ENCODE data around the gene TMEM235. TPM values are rescaled to one million over a fixed set of nuclear protein-coding genes. Genes with fewer than 3 reads are reported as not detected.

TMEM235 gene
- polyA plus RNA-seq, 3 donors, result not detected

DNA sequence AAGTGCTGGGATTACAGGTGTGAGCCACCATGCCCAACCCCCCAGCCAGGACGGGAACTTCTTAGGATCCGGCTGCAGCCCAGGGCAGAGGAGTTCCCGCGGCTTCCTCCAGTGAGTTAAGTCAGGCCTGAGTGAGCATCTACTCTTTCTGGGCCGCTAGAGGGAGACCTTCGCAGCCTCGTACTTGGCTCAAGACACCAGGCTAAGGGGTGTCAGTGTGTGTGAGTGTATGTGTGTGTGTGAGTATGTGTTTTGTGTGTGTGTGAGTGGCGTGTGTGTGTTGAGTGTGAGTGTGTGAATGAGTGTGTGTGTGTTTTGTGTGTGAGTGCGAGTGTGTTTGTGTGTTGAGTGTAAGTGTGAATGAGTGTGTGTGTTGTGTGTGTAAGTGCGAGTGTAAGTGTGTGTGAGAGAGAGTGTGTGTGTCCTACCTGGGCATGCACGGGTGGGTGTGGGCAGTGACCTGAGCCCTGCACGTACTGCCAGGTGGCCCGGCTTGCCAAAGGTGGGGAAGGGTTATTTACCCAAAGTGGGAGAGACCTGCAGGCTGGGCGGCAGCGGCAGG is 58.5 kb downstream of the TMEM235 start:
- DNase-seq (ENCODE audit: extremely low read depth in 1 of 11, low read depth in 9 of 11, low spot score in 4 of 11), result peak; percentile 71 to 89 (median 84)

Other genes with a start within 250 kb of the TMEM235 start
- gene TMC6, start 102.9 kb upstream of the TMEM235 start, polyA plus RNA-seq (ENCODE audit: insufficient read length in 3 of 3), result 10 to 100 TPM; 26.0 to 42.0 (median 26.2) TPM
- gene TMC8, start 100.9 kb upstream of the TMEM235 start, polyA plus RNA-seq (ENCODE audit: insufficient read length in 3 of 3), result 1 to 10 TPM; 1.1 to 3.5 (median 2.4) TPM
- under 1 TPM; 0.27 to 0.56 (median 0.33) TPM for gene C17orf99, start 85.2 kb upstream of the TMEM235 start, polyA plus RNA-seq (ENCODE audit: insufficient read length in 3 of 3)
- gene SYNGR2, start 63.0 kb upstream of the TMEM235 start, polyA plus RNA-seq (ENCODE audit: insufficient read length in 3 of 3), result 10 to 100 TPM; 52.8 to 75.7 (median 63.8) TPM
- 10 to 100 TPM; 27.0 to 34.5 (median 28.7) TPM for gene TK1, start 44.6 kb upstream of the TMEM235 start, polyA plus RNA-seq (ENCODE audit: insufficient read length in 3 of 3)
- 10 to 100 TPM; 58.3 to 95.7 (median 65.7) TPM for gene AFMID, start 44.3 kb upstream of the TMEM235 start, polyA plus RNA-seq (ENCODE audit: insufficient read length in 3 of 3)
- gene BIRC5, start 17.4 kb upstream of the TMEM235 start, polyA plus RNA-seq (ENCODE audit: insufficient read length in 3 of 3), result 10 to 100 TPM; 27.3 to 35.5 (median 30.4) TPM
- 10 to 100 TPM; 11.5 to 29.8 (median 17.1) TPM for gene SOCS3, start 128.4 kb downstream of the TMEM235 start, polyA plus RNA-seq (ENCODE audit: insufficient read length in 3 of 3)
- 10 to 100 TPM; 42.2 to 55.0 (median 45.7) TPM for gene PGS1, start 147.0 kb downstream of the TMEM235 start, polyA plus RNA-seq (ENCODE audit: insufficient read length in 3 of 3)